Suprapubic skin (tissue), 3 donors: Measurements from ENCODE around the gene FSIP1.

ENCODE experiments used
- EP300 ChIP-seq: sonication (generic); formaldehyde crosslinking; IDR thresholded peaks from one replicate; pipeline ENCODE4 v1.6.1; 2017; ENCODE audit warnings: antibody characterized with exemption
- TF ChIP-seq, protein P1 (sequence below), 2 donors: fragments of 200-600 bp in 1 of 2; fragments of 450-650 bp in 1 of 2; sonication (generic) in 1 of 2; IDR thresholded peaks; one replicate each; pipeline ENCODE4 v1.5.1; 2016 to 2019; ENCODE audit warnings: antibody characterized with exemption in 2 of 2, mild to moderate bottlenecking in 1 of 2, moderate library complexity in 1 of 2

DNA sequence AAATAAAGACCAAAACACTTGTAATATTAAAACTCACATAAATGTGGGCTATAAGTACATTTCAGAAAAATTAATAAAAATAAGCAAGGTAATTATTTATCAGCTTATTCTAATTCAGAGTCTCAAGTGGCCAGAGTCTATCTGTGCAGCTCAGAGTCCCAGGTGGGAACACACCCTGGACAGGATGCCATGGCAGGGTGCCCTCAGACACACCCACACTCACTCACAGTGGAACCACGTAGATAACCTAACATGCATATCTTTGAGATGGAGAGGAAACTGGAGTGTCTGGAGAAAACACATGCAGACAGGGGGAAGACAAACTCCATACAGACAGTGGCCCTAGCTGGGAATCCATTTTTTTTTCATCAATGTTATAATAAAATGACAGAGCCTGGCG lies 37.2 kb downstream of the FSIP1 start:
- TF ChIP-seq, protein P1, sequence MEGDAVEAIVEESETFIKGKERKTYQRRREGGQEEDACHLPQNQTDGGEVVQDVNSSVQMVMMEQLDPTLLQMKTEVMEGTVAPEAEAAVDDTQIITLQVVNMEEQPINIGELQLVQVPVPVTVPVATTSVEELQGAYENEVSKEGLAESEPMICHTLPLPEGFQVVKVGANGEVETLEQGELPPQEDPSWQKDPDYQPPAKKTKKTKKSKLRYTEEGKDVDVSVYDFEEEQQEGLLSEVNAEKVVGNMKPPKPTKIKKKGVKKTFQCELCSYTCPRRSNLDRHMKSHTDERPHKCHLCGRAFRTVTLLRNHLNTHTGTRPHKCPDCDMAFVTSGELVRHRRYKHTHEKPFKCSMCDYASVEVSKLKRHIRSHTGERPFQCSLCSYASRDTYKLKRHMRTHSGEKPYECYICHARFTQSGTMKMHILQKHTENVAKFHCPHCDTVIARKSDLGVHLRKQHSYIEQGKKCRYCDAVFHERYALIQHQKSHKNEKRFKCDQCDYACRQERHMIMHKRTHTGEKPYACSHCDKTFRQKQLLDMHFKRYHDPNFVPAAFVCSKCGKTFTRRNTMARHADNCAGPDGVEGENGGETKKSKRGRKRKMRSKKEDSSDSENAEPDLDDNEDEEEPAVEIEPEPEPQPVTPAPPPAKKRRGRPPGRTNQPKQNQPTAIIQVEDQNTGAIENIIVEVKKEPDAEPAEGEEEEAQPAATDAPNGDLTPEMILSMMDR (IDR thresholded peaks at IDR 0.05) = no peak
- TF ChIP-seq EP300 = no peak
